Skeletal muscle tissue (tissue), 4 donors: Measurements from ENCODE around the gene TMEM164. TPM values are rescaled to one million over a fixed set of nuclear protein-coding genes. Genes with fewer than 3 reads are reported as not detected.
A peak's percentile ranks its signal among the peaks of the same experiment; 100 is the strongest.

Experiments
- H3K27ac ChIP-seq: one replicate; pipeline ENCODE4 v1.7.0; 2013; ENCODE audit warnings: mild to moderate bottlenecking, low read depth, low read length, inconsistent platforms
- H3K27me3 ChIP-seq, 3 donors: one replicate each; pipeline ENCODE4 v1.7.0; 2013; ENCODE audit warnings: low read length in 3 of 3; ENCODE audit not compliant: control insufficient read depth in 3 of 3, insufficient read depth in 3 of 3
- H3K36me3 ChIP-seq, 3 donors: one replicate each; pipeline ENCODE4 v1.7.0; 2013; ENCODE audit warnings: low read length in 3 of 3; ENCODE audit not compliant: control insufficient read depth in 3 of 3, insufficient read depth in 3 of 3
- H3K4me1 ChIP-seq, 3 donors: one replicate each; pipeline ENCODE4 v1.7.0; 2013; ENCODE audit warnings: low read length in 3 of 3, mild to moderate bottlenecking in 3 of 3; ENCODE audit not compliant: control insufficient read depth in 3 of 3, insufficient read depth in 3 of 3
- H3K4me3 ChIP-seq, 3 donors: one replicate each; pipeline ENCODE4 v1.7.0; 2013; ENCODE audit warnings: low read length in 3 of 3
- H3K9ac ChIP-seq, 3 donors: one replicate each; pipeline ENCODE4 v1.7.0; 2013; ENCODE audit warnings: low read length in 3 of 3, mild to moderate bottlenecking in 3 of 3, moderate library complexity in 2 of 3, low read depth in 1 of 3
- H3K9me3 ChIP-seq, 3 donors: one replicate each; pipeline ENCODE4 v1.7.0; 2013; ENCODE audit warnings: low read length in 3 of 3; ENCODE audit not compliant: control insufficient read depth in 3 of 3
- total RNA-seq: library from RNA; depleted of rRNA; stranded (reverse); fragments of >200 nt; gene quantifications from one replicate; pipeline ENCODE4 v1.2.3, GENCODE V29; 2014
- donor health status: Osteomylitis.

TMEM164 gene
- total RNA-seq, 1 donor from 2014 or later = 15.1 TPM

GRCh38 chrX:110034036-110034435 lies 31.1 kb downstream of the TMEM164 start:
- Histone ChIP-seq H3K27ac (no peak overlapping the region), H3K27me3 (no peaks in the 10 kb centered on the region)

GRCh38 chrX:110036162-110037033 lies 33.5 kb downstream of the TMEM164 start:
- no peaks in the 10 kb centered on the region for H3K27me3 ChIP-seq
- peaks cover 4 to 10% (median 4%) of the 10 kb centered on the region in 3 donors for H3K4me1 ChIP-seq
- no peak overlapping the region for H3K27ac ChIP-seq
- no peaks in the 10 kb centered on the region for H3K36me3 ChIP-seq
- H3K4me3 ChIP-seq = no peak overlapping the region
- H3K9me3 ChIP-seq = no peaks in the 10 kb centered on the region
- no peak overlapping the region for H3K9ac ChIP-seq

More at GRCh38 chrX:110034036-110034435, 31.1 kb downstream of the TMEM164 start:
- H3K4me1 ChIP-seq = peaks cover 3 to 4% (median 4%) of the 10 kb centered on the region in 3 donors
- no peak overlapping the region for H3K9ac ChIP-seq
- H3K36me3 ChIP-seq = no peaks in the 10 kb centered on the region
- H3K9me3 ChIP-seq = no peaks in the 10 kb centered on the region
- H3K4me3 ChIP-seq = no peak overlapping the region

- no peaks in the 10 kb centered on the region for H3K9me3 ChIP-seq
- no peak overlapping the region for H3K9ac ChIP-seq
- no peaks in the 10 kb centered on the region for H3K27me3 ChIP-seq
- peaks cover 4 to 10% (median 4%) of the 10 kb centered on the region in 3 donors for H3K4me1 ChIP-seq
- H3K4me3 ChIP-seq = no peak overlapping the region
- no peak overlapping the region for H3K27ac ChIP-seq
- no peaks in the 10 kb centered on the region for H3K36me3 ChIP-seq
These were observed 34.3 kb downstream of the TMEM164 start for GRCh38 chrX:110037178-110037577.

DNA sequence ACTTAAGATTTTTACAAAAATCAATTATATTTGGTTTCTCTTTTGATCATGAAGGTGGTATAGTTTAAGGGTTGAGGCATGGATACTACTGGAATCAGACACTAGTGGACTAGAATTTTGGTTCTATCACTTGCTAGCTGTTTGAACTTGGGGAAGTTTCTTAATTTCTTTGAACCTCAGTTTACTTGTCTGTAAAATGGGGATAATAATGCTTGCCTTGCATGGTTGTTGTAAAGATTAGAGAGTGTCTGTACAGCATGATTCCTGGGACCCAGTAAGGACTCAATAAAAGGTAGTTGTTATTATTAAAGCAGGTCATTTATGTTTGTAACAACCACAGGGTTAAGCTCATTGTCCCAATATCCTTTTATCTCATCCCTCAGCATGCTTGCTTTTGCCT lies 36.0 kb downstream of the TMEM164 start:
- H3K9me3 ChIP-seq = no peaks in the 10 kb centered on the region
- H3K4me1 ChIP-seq = peaks cover 4 to 9% (median 7%) of the 10 kb centered on the region in 3 donors
- H3K27ac ChIP-seq = no peak overlapping the region
- no peaks in the 10 kb centered on the region for H3K36me3 ChIP-seq
- H3K4me3 ChIP-seq = no peak overlapping the region
- no peak overlapping the region for H3K9ac ChIP-seq
- no peaks in the 10 kb centered on the region for H3K27me3 ChIP-seq

DNA sequence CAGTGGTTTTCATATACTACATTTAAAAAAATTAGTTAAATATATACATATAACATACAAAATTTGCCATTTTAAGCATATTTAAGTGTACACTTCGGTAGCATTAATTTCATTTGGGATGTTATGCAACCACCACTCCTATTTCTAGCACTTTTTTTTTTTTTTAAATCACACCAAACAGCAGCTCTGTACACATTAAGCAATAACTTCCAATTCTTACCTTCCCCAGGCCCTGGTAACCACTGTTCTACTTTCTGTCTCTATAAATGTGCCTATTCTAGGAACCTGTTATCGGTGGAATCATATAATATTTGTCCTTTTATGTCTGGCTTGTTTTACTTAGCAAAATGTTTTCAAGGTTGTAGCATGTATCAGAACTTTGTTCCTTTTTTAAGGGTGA lies 39.1 kb downstream of the TMEM164 start:
- H3K27ac ChIP-seq = peak overlapping the region; percentile 31
- H3K36me3 ChIP-seq = no peaks in the 10 kb centered on the region
- H3K27me3 ChIP-seq = no peaks in the 10 kb centered on the region
- peaks cover 21 to 30% (median 26%) of the 10 kb centered on the region in 3 donors for H3K4me1 ChIP-seq
- no peaks in the 10 kb centered on the region for H3K9me3 ChIP-seq
- no peak overlapping the region for H3K4me3 ChIP-seq
- no peak overlapping the region for H3K9ac ChIP-seq

DNA sequence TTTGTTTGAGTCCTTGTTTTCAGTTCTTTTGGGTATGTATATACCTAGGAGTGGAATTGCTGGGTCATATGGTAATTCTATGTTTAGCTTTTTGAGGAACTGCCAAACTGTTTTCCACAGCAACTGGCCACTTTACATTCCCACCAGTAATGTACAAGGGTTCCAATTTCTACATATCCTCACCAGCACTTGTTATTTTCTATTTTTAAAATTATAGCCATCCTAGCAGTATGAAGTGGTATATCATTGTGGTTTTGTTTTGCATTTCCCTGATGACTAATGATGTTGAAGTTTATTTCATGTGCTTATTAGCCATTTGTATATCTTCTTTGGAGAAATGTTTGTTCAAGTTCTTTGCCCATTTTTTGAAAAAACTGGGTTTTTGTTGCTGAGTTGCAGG lies 39.6 kb downstream of the TMEM164 start:
- Histone ChIP-seq H3K4me3 (no peak overlapping the region), H3K9ac (no peak overlapping the region), H3K9me3 (no peaks in the 10 kb centered on the region), H3K27ac (peak overlapping the region; percentile 31), H3K4me1 (peaks cover 21 to 33% (median 31%) of the 10 kb centered on the region in 3 donors), H3K36me3 (no peaks in the 10 kb centered on the region), H3K27me3 (no peaks in the 10 kb centered on the region)

DNA sequence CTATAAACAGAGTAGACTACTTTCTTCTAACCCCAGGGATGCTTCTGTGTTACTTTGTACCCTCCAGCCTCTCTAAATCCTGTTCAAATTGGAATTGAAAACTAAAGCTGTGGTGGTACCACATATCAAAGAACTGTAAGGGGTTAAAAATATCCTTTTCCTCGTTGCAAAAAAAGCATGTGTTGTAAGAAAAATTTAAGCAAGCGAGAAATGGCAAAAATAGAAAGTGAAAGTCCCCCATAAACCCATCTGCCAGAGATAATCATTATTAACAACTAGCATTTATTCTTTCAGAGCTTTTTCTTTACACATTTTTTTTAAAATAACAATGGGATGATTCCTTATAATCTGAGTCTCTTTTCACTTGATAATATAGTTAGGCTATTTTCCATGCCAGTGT lies 40.6 kb downstream of the TMEM164 start:
- H3K27ac ChIP-seq = no peak overlapping the region
- no peak overlapping the region for H3K4me3 ChIP-seq
- H3K27me3 ChIP-seq = no peaks in the 10 kb centered on the region
- H3K36me3 ChIP-seq = no peaks in the 10 kb centered on the region
- peaks cover 25 to 40% (median 36%) of the 10 kb centered on the region in 3 donors for H3K4me1 ChIP-seq
- H3K9ac ChIP-seq = no peak overlapping the region
- no peaks in the 10 kb centered on the region for H3K9me3 ChIP-seq

- peak overlapping the region; percentile 61 for H3K27ac ChIP-seq
- H3K9ac ChIP-seq = no peak overlapping the region
- no peaks in the 10 kb centered on the region for H3K36me3 ChIP-seq
These were observed 41.7 kb downstream of the TMEM164 start for GRCh38 chrX:110044346-110045249.

GRCh38 chrX:110045421-110045820 lies 42.5 kb downstream of the TMEM164 start:
- no peaks in the 10 kb centered on the region for H3K9me3 ChIP-seq
- peaks cover 18 to 49% (median 44%) of the 10 kb centered on the region in 3 donors for H3K4me1 ChIP-seq
- no peak overlapping the region for H3K4me3 ChIP-seq
- H3K27me3 ChIP-seq = no peaks in the 10 kb centered on the region
- H3K9ac ChIP-seq = peak overlapping the region in 1 of 3 donors; percentile 16
- H3K36me3 ChIP-seq = no peaks in the 10 kb centered on the region
- peak overlapping the region; percentile 61 for H3K27ac ChIP-seq

More at GRCh38 chrX:110044346-110045249, 41.7 kb downstream of the TMEM164 start:
- Histone ChIP-seq H3K27me3 (no peaks in the 10 kb centered on the region), H3K4me3 (no peak overlapping the region), H3K9me3 (no peaks in the 10 kb centered on the region), H3K4me1 (peaks cover 21 to 45% (median 44%) of the 10 kb centered on the region in 3 donors)
